GM18909 (cell line): ENCODE results near the gene KCNQ1.

ENCODE experiments used
- ATAC-seq: cut with Tn5 transposase; IDR thresholded peaks from one replicate; pipeline ENCODE4 v1.9.1; 2021; ENCODE audit warnings: mild to moderate bottlenecking; ENCODE audit not compliant: unreplicated experiment, poor library complexity

KCNQ1 gene

GRCh38 chr11:2437516-2437915, 7.3 kb upstream of the KCNQ1 start:
- no peak for ATAC-seq

GRCh38 chr11:2439820-2440219, 5.0 kb upstream of the KCNQ1 start:
- ATAC-seq: no peak

- ATAC-seq: no peak
Measured at GRCh38 chr11:2440646-2441045, 4.2 kb upstream of the KCNQ1 start.

- ATAC-seq: no peak
Measured at GRCh38 chr11:2441171-2441570, 3.6 kb upstream of the KCNQ1 start.

DNA sequence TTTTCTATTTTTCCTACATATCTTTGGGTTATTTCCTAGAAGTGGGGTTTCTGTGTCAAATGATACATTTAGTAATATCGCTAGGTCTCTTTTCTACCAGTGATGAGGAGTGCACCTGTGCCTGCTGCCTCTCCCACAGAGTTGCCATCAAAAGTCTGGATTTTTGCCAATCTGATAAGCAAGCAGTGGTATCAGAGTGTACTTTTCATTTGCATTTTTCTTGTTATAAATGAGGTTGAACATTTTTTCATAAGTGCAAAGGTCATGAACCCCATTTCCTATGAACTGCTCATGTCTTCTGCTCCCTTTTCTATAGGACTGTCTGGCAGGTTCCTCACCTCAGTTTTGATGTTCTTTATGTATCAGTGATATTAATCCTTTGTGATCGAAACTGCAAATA, 2.2 kb upstream of the KCNQ1 start:
- ATAC-seq: no peak

- no peak for ATAC-seq
Measured at GRCh38 chr11:2443406-2443805, 1.4 kb upstream of the KCNQ1 start.

DNA sequence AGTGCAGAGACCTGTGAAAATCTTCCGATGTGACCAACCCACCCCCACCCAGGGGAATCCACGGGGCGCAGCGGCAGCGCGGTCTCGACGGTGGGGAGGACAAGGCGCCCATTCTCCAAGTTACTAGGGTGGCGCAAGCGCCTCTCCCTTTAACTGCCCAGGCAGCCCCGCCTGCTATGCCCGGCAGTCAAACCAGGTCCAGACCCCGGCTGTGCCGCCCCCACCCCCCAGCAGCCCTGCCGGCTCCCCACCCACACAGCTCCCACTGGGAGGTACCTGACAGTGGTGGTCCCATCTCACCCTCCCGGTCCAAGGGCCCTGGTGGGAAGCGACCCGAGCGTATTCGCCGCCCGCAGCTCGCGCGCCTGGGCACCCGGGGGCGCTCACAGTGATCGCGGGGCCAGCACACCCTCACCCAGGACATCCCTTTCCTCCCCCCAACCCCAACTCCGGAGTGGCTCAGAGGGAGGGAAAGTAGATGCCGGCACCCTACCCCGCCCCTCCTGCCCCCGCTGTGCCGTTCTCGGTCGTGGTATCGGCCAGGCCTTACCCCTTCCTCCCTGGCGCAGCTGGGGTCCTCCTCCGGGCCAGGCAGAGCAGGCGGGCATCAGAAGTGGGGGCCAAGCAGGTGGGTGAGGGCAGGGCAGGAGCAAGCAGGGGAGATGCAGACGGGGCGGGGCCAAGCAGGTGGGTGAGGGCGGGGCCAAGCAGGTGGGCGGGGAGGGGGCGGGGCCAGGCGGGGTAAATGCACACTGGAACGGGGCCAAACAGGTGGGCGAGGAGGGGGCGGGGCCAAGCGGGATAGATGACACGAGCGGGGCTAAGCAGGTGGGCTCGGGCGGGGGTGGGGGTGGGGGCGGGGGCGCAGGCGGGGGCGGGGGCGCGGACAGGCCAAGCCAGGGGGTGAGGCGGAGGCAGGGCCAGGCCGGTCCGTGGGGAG, 657 bp upstream of the KCNQ1 start, which contains the start of gene TRPM5:
TRPM5 (minus strand) TSS at position 634 of the 940 bp plus-strand sequence. CDS start 21,478 bp downstream, outside the sequence.
- ATAC-seq: no peak

DNA sequence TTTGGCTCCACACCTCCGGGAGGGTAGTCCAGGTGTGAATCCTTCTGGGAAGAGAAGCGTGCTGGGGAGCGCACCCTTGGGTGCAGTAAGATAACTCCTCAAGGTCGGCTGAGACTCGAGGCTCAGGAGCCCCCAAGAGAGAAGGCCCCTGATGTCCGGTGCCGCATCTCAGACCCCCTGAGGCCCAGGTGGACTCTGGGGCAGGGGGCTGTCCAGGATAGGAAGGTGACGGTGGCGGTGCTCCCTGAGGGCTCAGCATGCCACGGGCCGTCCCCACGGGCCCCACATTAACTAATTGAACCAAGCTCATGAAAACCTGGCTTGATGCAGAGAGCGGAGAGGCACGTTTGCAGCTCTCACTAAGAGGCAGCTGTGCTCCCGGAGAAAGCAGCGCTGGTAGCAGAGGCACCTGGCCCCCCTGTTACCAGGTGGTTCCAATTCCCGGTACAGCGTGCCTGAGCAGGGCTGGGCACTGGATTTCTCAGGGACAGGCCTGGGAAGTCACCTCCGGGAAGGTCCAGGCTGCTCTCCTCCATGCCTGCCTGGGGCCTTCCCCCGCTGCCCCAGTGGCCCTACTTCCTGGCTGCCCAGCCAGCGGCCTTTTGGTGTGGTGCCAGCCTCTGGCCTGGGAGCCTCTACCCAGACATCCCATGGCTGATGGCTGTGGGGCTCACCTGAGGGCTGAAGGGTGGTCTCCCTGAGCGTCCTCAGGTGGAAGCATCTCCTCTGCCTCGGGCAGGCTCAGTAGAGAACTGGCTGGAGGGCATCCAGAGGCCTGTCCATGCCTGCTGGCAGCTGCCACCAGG, 1.1 kb downstream of the KCNQ1 start:
- no peak for ATAC-seq

DNA sequence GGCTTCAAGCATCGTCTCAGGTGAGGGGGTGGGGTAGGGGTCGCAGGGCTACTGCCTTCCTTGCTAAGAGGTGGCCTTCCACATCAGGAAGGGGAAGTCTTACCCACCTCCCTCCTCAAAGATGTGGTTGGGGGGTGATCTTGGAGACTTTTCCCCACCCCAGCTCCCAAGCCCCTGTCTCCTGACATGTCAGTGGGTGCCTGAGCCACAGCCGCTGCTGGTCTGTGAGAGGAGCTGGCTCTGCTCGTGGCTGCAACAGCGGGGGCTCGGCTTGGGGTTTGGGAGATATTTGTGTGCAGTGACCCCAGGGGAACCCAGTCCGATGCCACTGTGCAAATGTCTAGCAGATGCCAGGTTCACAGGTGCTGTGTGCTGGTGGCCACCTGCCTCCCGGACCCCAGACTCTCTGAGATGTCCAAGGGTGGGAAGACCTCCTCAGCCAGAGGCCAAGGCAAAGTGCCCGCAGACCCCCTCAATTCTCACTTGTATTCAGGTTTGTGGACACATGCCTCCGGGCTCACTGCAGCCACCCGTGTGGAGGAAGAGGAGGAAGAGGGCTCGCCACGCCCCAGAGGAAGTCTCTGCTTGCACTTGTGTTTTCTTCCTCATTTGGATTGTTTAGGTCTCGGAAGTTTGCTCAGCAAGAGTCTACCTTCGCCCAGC, 1.9 kb downstream of the KCNQ1 start:
- no peak for ATAC-seq

DNA sequence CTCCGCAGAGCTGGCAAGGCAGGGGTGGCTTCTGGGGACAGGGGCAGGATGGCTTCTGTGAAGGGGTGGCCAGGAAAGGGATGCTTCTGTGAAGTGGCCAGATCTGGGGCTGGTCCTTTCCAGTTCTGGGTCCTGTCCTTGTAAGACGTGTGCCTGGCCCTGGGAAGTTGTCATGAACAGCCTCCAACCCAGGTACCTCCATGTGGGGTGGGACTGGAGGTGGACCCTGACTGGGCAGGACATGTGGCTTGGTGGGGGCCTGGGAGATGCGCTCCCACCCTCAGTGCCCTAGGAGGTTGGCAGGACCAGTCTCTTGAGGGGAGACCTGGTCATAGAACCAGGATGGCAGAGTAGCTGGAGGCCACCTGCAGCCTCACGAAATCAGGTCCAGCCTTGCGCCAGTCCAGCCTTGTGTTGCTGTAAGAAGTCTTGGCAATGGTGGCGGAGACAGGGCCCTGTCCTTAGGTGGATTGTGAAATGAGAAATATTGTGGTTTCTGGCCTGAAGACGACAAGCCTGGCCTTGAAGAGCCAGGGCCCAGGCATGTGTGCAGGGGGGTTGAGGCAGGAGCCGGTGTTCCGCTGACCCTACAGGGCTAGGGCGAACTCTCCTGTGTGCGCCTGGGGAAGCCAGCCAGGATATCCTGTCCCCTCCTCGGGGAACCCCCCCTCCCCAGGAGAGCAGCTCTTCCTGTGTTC, 2.6 kb downstream of the KCNQ1 start:
- ATAC-seq: no peak

GRCh38 chr11:2447951-2448650, 3.3 kb downstream of the KCNQ1 start:
- no peak for ATAC-seq

DNA sequence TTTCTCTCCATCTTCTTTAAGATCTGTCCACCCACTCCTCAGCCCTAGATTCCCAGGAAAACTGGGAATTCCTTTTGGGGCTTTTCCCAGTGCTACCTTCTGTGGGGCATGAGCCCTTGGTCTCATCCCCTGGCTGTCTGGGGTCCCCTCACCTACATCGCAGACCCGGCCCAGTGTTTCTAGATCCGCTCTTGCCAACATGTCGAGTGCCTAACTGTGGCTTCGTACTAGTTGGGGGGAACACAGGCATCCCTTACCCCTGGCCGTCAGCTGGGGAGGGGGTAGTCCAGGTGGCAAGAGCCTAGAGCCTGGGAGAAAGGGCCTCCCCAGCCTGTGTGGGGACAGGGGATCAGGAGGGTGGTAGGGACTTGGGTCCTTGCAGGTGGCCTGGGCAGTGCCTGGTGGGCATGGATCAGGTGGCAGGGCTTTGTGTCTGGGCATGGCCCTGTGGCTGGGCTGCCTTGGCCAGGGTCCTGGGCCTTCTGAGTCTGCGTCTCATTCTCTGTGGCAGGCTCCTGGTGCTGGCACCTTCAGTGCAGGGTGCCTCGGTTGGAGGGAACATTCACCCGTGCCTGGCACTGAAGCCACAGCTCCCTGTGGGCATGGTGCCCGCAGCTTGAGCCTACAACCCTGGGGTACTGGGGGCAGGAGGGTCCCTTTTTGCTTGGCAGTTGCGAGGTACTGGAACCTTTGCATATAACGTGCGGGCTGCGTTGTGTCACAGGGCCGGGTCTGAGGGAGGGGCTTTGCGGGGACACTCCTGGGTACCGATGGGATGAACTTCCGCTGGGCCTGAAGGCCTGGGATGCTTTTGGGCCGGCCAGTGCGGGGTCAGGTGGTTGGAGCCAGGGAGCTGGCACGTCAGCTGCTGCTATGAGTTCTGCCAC, 4.1 kb downstream of the KCNQ1 start:
- no peak for ATAC-seq

DNA sequence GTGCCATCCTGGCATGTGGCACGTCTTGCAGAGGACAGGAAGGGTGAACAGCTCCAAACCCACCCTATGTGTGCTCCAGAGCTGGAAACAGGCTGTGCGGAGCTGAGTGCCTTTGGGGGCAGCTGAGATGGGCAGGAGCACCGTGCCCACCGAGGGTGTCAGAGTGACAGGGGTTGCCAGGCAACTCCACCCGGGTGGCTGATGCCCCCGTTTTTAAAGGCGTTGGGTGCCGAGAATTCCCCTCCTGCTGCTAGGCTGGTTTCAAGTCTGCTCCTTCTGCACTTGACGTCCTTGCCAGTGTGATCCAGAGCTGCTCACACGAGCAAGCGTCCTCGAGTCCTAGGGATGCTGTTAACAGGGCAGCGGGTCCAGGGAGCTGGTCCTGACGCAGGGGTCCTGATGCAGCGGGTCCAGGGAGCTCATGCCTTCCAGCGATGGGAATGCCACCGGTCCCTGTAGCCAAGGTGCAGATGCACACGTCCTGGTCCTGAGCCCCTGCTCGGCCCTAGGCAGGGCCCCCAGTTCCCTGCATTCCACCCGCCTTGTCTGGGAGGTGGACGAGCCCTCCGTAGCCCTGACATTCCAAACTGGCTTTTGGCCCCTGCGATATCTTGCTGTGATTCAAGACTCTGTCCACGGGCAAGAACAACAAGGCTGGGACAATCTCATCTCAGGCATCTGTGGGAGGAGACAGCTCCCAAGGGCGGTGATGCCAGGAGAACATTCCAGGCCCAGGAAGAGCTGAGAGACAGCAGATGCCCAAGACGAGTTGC, 4.9 kb downstream of the KCNQ1 start:
- no peak for ATAC-seq

GRCh38 chr11:2450321-2451041, 5.7 kb downstream of the KCNQ1 start:
- ATAC-seq: no peak

GRCh38 chr11:2451336-2451735, 6.5 kb downstream of the KCNQ1 start:
- ATAC-seq: no peak

DNA sequence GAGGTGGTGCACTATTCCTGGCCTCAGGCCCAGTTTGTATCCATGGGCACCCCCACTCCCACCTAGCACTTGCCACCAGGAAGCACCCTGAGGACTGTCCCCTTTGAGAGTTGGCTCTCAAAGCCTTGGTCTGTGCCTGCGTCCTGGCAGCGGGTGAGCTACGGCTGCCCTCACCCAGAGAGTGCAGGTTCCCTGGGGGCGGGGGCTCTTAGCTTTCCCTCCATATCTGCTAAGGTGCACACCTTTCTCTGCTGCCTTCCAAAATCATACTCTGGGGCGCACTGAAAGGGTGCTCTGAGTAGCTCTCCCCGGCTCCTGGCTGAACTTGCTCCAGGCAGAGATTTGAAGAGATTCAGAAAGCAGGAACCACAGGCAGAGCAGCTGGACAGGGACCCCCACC, 7.1 kb downstream of the KCNQ1 start:
- ATAC-seq: no peak

- no peak for ATAC-seq
Measured at GRCh38 chr11:2452321-2453012, 7.7 kb downstream of the KCNQ1 start.
